HepG2 (cell line): ENCODE measurements around the gene EFHD2. TPM values are rescaled to one million over a fixed set of nuclear protein-coding genes. Genes with fewer than 3 reads are reported as not detected.

Experiments
- ADNP ChIP-seq: sonication (generic); formaldehyde crosslinking; IDR thresholded peaks from 2 replicates; pipeline ENCODE4 v1.4.0; 2020; ENCODE audit warnings: missing genetic modification reagents
- AGO2 ChIP-seq: fragments of 200-400 bp; formaldehyde crosslinking; optimal IDR thresholded peaks from 2 replicates; pipeline ENCODE3; 2017; ENCODE audit warnings: mild to moderate bottlenecking, low read depth, low read length, moderate library complexity
- AHR ChIP-seq: IDR thresholded peaks from 2 replicates; pipeline ENCODE4 v1.6.1; 2018; ENCODE audit warnings: missing genetic modification reagents, missing compliant biosample characterization
- FOXP1 ChIP-seq, 2 experiments: fragments of 450-650 bp in 1 of 2; IDR thresholded peaks; 2 replicates each; pipeline ENCODE4 v1.6.1; 2017 to 2018; ENCODE audit warnings: antibody characterized with exemption in 1 of 2
- SALL1 ChIP-seq: sonication (generic); formaldehyde crosslinking; IDR thresholded peaks from 2 replicates; pipeline ENCODE4 v1.8.0; 2022; ENCODE audit warnings: mild to moderate bottlenecking, missing genetic modification reagents
- SP4 ChIP-seq: sonication (generic); formaldehyde crosslinking; IDR thresholded peaks from 2 replicates; pipeline ENCODE4 v1.8.1; 2023; ENCODE audit warnings: mild to moderate bottlenecking, missing genetic modification reagents
- TBX3 ChIP-seq: fragments of 450-650 bp; IDR thresholded peaks from 2 replicates; pipeline ENCODE4 v1.6.1; 2017; ENCODE audit warnings: antibody characterized with exemption, mild to moderate bottlenecking, inconsistent platforms, borderline replicate concordance
- TMF1 ChIP-seq: sonication (generic); formaldehyde crosslinking; IDR thresholded peaks from 2 replicates; pipeline ENCODE4 v1.8.1; 2022; ENCODE audit warnings: low read depth, missing genetic modification reagents
- YY1 ChIP-seq: IDR thresholded peaks from 2 replicates; pipeline ENCODE4 v1.6.1; 2011; ENCODE audit warnings: low read length, low read depth, moderate library complexity, mild to moderate bottlenecking; ENCODE audit not compliant: insufficient read depth, insufficient replicate concordance
- ZKSCAN1 ChIP-seq: fragments of 150-350 bp; IDR thresholded peaks from 2 replicates; pipeline ENCODE4 v1.6.1; 2014; ENCODE audit warnings: low read length
- ZMYM2 ChIP-seq: sonication (generic); formaldehyde crosslinking; IDR thresholded peaks from 2 replicates; pipeline ENCODE4 v1.8.0; 2022; ENCODE audit warnings: mild to moderate bottlenecking, missing genetic modification reagents
- ZNF10 ChIP-seq: sonication (generic); formaldehyde crosslinking; IDR thresholded peaks from 2 replicates; pipeline ENCODE4 v1.4.0; 2020; ENCODE audit warnings: mild to moderate bottlenecking, low read depth, missing genetic modification reagents, borderline replicate concordance
- ZNF468 ChIP-seq: sonication (generic); formaldehyde crosslinking; IDR thresholded peaks from 2 replicates; pipeline ENCODE4 v1.8.0; 2022; ENCODE audit warnings: mild to moderate bottlenecking, moderate library complexity, missing genetic modification reagents
- ZNF530 ChIP-seq: sonication (generic); formaldehyde crosslinking; IDR thresholded peaks from 2 replicates; pipeline ENCODE4 v1.5.0; 2020; ENCODE audit warnings: low read depth, mild to moderate bottlenecking, missing genetic modification reagents
- ZNF543 ChIP-seq: sonication (generic); formaldehyde crosslinking; IDR thresholded peaks from 2 replicates; pipeline ENCODE4 v1.4.0; 2020; ENCODE audit warnings: mild to moderate bottlenecking, missing genetic modification reagents
- ZSCAN21 ChIP-seq: sonication (generic); formaldehyde crosslinking; IDR thresholded peaks from 2 replicates; pipeline ENCODE4 v1.8.0; 2022; ENCODE audit warnings: mild to moderate bottlenecking, missing genetic modification reagents, moderate library complexity, borderline replicate concordance
- polyA plus RNA-seq, 8 experiments: library from polyadenylated mRNA; depleted of rRNA in 3 of 8; stranded (reverse) in 7 of 8; unstranded in 1 of 8; fragments of >200 nt; fragmentation: Illumina TruSeq in 4 of 8; extraction: Trizol in 4 of 8; gene quantifications; 2 replicates each; pipeline versions ENCODE4 v1.2.1 to v1.2.3, GENCODE V29; 2011 to 2016; ENCODE audit warnings: low read depth in 4 of 8, missing spikeins in 1 of 8, mixed read lengths in 1 of 8; ENCODE audit not compliant: insufficient read depth in 1 of 8
- total RNA-seq, 5 experiments: library from RNA; depleted of rRNA; stranded (reverse); fragments of >200 nt; fragmentation: Illumina TruSeq; extraction: Trizol; gene quantifications; 2 replicates each; pipeline ENCODE4 v1.2.3, GENCODE V29; 2016; ENCODE audit warnings: low read depth in 1 of 5
- TF ChIP-seq, protein P1 (sequence below): sonication (generic); formaldehyde crosslinking; IDR thresholded peaks from 2 replicates; pipeline ENCODE4 v1.5.0; 2020; ENCODE audit warnings: mild to moderate bottlenecking, missing genetic modification reagents
- TF ChIP-seq, protein P2 (sequence below), 2 experiments: sonication (generic) in 1 of 2; formaldehyde crosslinking in 1 of 2; IDR thresholded peaks; 2 replicates each; pipeline versions ENCODE4 v1.4.0 to v1.6.1; 2018 to 2020; ENCODE audit warnings: missing genetic modification reagents in 2 of 2, borderline replicate concordance in 1 of 2, low read depth in 1 of 2, mild to moderate bottlenecking in 1 of 2, missing biosample characterization in 1 of 2
- TF ChIP-seq, protein P3 (sequence below): sonication (generic); formaldehyde crosslinking; IDR thresholded peaks from 2 replicates; pipeline ENCODE4 v1.4.0; 2020; ENCODE audit warnings: missing genetic modification reagents
- TF ChIP-seq, protein P4 (sequence below): sonication (generic); formaldehyde crosslinking; conservative IDR thresholded peaks from 2 replicates; pipeline ENCODE4 v1.8.1; 2023; ENCODE audit warnings: missing genetic modification reagents
- TF ChIP-seq, protein P5 (sequence below): IDR thresholded peaks from 2 replicates; pipeline ENCODE4 v1.6.1; 2016; ENCODE audit warnings: control low read depth

Gene EFHD2
- total and polyA plus RNA-seq, 2 of the 13 experiments (the other 11 are each of a cell fraction or from before 2014, with no cell fraction given): 9.4 to 12.7 TPM

DNA sequence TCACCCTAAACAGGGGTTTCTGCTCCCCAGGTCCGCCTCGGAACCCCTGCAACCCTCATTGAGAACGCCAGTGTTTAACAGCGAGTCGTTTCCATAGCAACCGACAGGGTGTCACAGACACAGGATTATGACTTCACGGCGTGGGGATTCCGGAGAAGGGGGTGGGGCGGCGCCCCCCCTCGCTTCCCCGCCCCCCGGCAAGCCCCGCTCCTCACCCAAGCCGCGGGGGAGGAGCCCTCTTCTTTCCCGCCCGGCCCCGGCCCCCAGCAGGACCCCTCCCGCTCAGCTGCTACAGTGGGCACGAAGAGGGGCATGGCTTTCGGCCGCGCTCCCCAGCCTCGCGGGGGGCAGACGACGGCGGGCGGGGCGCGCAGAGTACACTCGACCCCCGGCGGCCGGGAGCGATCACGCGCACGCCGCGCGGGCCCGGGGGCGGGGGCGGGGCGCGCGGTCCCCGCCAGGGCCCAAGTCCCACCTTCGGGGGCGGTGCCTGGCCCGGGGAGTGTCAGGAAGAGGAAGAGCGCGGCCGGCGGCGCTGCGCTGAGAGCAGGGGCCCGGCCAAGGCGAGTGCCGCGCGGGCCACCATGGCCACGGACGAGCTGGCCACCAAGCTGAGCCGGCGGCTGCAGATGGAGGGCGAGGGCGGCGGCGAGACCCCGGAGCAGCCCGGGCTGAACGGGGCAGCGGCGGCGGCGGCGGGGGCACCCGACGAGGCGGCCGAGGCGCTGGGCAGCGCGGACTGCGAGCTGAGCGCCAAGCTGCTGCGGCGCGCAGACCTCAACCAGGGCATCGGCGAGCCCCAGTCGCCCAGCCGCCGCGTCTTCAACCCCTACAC lies at the start of gene EFHD2 (continued):
- TF ChIP-seq ZNF10 (CRISPR knock-in tag): no peak
- TF ChIP-seq, protein P1, sequence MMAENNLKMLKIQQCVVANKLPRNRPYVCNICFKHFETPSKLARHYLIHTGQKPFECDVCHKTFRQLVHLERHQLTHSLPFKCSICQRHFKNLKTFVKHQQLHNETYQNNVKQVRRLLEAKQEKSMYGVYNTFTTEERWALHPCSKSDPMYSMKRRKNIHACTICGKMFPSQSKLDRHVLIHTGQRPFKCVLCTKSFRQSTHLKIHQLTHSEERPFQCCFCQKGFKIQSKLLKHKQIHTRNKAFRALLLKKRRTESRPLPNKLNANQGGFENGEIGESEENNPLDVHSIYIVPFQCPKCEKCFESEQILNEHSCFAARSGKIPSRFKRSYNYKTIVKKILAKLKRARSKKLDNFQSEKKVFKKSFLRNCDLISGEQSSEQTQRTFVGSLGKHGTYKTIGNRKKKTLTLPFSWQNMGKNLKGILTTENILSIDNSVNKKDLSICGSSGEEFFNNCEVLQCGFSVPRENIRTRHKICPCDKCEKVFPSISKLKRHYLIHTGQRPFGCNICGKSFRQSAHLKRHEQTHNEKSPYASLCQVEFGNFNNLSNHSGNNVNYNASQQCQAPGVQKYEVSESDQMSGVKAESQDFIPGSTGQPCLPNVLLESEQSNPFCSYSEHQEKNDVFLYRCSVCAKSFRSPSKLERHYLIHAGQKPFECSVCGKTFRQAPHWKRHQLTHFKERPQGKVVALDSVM (CRISPR knock-in tag): no peak
- TF ChIP-seq FOXP1 (IDR thresholded peaks at IDR 0.05): no peak
- TF ChIP-seq FOXP1 (CRISPR knock-in tag; IDR thresholded peaks at IDR 0.05): no peak
- no peak for TF ChIP-seq ZNF543 (CRISPR knock-in tag)
- no peak for TF ChIP-seq ZKSCAN1
- TF ChIP-seq SALL1: no peak
- no peak for TF ChIP-seq ADNP (CRISPR knock-in tag)
- TF ChIP-seq ZNF468 (CRISPR knock-in tag): no peak
- TF ChIP-seq ZNF530 (CRISPR knock-in tag): no peak
- TF ChIP-seq, protein P2, sequence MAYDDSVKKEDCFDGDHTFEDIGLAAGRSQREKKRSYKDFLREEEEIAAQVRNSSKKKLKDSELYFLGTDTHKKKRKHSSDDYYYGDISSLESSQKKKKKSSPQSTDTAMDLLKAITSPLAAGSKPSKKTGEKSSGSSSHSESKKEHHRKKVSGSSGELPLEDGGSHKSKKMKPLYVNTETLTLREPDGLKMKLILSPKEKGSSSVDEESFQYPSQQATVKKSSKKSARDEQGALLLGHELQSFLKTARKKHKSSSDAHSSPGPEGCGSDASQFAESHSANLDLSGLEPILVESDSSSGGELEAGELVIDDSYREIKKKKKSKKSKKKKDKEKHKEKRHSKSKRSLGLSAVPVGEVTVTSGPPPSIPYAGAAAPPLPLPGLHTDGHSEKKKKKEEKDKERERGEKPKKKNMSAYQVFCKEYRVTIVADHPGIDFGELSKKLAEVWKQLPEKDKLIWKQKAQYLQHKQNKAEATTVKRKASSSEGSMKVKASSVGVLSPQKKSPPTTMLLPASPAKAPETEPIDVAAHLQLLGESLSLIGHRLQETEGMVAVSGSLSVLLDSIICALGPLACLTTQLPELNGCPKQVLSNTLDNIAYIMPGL (CRISPR knock-in tag; IDR thresholded peaks at IDR 0.05; ENCODE audit: borderline replicate concordance in 1 of 2, low read depth in 1 of 2): no peak
- TF ChIP-seq ZMYM2: no peak
- TF ChIP-seq, protein P3, sequence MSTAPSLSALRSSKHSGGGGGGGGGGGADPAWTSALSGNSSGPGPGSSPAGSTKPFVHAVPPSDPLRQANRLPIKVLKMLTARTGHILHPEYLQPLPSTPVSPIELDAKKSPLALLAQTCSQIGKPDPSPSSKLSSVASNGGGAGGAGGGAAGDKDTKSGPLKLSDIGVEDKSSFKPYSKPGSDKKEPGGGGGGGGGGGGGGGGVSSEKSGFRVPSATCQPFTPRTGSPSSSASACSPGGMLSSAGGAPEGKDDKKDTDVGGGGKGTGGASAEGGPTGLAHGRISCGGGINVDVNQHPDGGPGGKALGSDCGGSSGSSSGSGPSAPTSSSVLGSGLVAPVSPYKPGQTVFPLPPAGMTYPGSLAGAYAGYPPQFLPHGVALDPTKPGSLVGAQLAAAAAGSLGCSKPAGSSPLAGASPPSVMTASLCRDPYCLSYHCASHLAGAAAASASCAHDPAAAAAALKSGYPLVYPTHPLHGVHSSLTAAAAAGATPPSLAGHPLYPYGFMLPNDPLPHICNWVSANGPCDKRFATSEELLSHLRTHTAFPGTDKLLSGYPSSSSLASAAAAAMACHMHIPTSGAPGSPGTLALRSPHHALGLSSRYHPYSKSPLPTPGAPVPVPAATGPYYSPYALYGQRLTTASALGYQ (CRISPR knock-in tag): no peak
- TF ChIP-seq TBX3: no peak
- TF ChIP-seq, protein P4, sequence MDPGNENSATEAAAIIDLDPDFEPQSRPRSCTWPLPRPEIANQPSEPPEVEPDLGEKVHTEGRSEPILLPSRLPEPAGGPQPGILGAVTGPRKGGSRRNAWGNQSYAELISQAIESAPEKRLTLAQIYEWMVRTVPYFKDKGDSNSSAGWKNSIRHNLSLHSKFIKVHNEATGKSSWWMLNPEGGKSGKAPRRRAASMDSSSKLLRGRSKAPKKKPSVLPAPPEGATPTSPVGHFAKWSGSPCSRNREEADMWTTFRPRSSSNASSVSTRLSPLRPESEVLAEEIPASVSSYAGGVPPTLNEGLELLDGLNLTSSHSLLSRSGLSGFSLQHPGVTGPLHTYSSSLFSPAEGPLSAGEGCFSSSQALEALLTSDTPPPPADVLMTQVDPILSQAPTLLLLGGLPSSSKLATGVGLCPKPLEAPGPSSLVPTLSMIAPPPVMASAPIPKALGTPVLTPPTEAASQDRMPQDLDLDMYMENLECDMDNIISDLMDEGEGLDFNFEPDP (CRISPR knock-in tag): no peak
- peak; percentile 13; the same call in 1 of the 2 replicates for TF ChIP-seq ZSCAN21
- no peak for TF ChIP-seq AHR (CRISPR knock-in tag)
- TF ChIP-seq TMF1 (CRISPR knock-in tag): no peak; the same call in 1 of the 2 replicates
- TF ChIP-seq YY1: peak; percentile 64
- TF ChIP-seq SP4 (CRISPR knock-in tag): peak; percentile 81
- TF ChIP-seq, protein P5, sequence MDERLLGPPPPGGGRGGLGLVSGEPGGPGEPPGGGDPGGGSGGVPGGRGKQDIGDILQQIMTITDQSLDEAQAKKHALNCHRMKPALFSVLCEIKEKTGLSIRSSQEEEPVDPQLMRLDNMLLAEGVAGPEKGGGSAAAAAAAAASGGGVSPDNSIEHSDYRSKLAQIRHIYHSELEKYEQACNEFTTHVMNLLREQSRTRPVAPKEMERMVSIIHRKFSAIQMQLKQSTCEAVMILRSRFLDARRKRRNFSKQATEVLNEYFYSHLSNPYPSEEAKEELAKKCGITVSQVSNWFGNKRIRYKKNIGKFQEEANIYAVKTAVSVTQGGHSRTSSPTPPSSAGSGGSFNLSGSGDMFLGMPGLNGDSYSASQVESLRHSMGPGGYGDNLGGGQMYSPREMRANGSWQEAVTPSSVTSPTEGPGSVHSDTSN: no peak
- TF ChIP-seq AGO2: no peak
